Glomerular endothelial cell (primary cell): ENCODE measurements around the gene TXNDC16. TPM values are rescaled to one million over a fixed set of nuclear protein-coding genes. Genes with fewer than 3 reads are reported as not detected.

Experiments
- DNase-seq: peaks from one replicate; pipeline ENCODE4 v3.0.0-alpha.2; 2011; ENCODE audit warnings: low read depth, low spot score; ENCODE audit errors: extremely low read depth
- total RNA-seq: library from RNA; depleted of rRNA; stranded (reverse); fragments of >200 nt; gene quantifications from 2 replicates; pipeline ENCODE4 v1.2.3, GENCODE V29; 2015

Gene TXNDC16
- total RNA-seq, 1 donor from 2014 or later, result 4.7 TPM

DNA sequence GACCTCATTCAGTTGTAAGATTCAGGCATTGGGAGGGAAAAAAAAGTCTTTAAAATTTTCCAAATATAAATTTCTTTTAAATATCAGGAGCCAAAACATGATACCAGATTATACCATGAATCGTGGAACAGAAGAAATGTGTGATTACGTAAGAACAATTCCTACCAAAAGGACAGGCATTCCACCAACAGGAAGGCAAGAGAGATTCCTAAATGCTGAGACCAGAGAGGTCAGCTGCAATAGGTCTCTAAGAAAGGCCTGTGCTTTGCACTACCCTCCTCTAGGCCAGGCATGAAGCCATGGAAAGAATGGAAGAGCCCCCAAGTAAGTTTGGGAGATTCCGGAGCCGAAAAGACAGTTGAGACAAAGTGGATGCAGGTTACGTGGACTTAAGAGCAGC is 154.5 kb downstream of the TXNDC16 start:
- DNase-seq, result no peak

DNA sequence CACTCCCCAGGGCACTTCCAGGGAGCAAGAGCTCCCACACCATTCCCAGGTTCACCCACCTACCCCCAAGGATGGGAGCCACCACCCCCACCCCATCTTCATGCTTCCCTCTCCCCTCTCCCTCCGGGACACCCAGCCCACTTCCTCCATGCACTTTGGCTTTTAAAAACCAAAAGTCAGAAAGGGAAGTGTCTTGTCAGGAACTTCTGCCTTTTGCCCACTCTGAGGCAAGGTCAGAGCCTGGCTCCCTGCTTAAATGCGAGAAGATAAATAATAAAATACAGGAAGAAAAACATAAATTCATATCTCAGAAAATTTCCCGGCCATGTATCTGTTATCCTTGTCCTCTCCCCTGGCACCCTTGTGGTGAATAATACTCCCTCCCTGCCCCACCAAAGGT is 156.6 kb downstream of the TXNDC16 start:
- no peak for DNase-seq

DNA sequence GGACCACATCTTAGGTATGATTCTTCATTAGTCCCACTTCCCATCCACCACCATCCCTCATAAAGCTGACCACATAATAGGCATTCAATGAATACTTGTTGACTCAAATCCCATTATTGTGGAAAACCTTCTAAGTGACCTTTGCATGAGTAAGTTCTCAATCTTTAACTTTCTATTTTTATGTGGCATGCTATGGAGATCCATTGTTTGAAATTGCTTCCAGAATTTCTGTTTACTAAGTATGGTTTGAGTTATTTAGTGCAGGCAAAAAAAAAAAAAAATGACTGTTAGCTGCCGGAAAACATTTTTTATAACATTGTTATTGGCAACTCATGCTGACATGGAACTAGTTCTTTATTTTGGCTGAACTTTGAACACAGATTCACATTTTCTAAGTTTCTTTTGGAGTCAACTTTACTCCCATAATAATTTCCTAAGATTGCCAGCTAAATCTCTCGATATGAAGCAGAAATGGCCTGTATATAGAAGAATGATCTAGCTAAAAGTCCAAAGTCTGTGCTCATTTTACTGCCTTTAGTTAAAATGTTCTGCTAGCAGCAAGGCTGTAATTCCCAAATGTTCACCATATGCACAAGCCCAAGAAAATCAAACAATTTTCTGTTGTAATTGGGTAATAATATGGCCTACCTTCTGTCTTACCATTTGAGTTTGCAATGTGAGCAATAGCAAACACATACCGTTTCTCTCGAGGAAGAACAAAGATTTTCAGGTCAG is 160.3 kb downstream of the TXNDC16 start:
- DNase-seq, result no peak

Other genes with a start within 250 kb of the TXNDC16 start
- gene PTGER2, start 238.2 kb downstream of the TXNDC16 start, total RNA-seq, result 0.92 and 1.9 TPM in 2 replicates
- 0.63 and 2.1 TPM in 2 replicates for gene GPR137C, start 331 bp upstream of the TXNDC16 start, total RNA-seq
- 76.0 and 83.0 TPM in 2 replicates for gene ERO1A, start 143.1 kb upstream of the TXNDC16 start, total RNA-seq
- gene PSMC6, start 154.7 kb upstream of the TXNDC16 start, total RNA-seq, result 49.3 and 107 TPM in 2 replicates
- gene STYX, start 177.7 kb upstream of the TXNDC16 start, total RNA-seq, result 21.7 and 22.3 TPM in 2 replicates
- 22.4 and 45.7 TPM in 2 replicates for gene GNPNAT1, start 239.1 kb upstream of the TXNDC16 start, total RNA-seq